Measurements from ENCODE around the gene KCNN1. TPM values are rescaled to one million over a fixed set of nuclear protein-coding genes. Genes with fewer than 3 reads are reported as not detected.

KCNN1 gene
- total and polyA plus RNA-seq, 2 of the 13 experiments (the other 11 are each of a cell fraction or from before 2014, with no cell fraction given), result 0.04 TPM; not detected in 1

- no peak for TF ChIP-seq HCFC1 (IDR thresholded peaks at IDR 0.05; ENCODE audit: low read depth, low read length)
- no peak for TF ChIP-seq ZNF839 (CRISPR knock-in tag; IDR thresholded peaks at IDR 0.05; ENCODE audit: borderline replicate concordance)
- no peak for TF ChIP-seq ZNF382 (CRISPR knock-in tag; IDR thresholded peaks at IDR 0.05; ENCODE audit: borderline replicate concordance)
- TF ChIP-seq ELF1 (CRISPR knock-in tag; IDR thresholded peaks at IDR 0.05), result peak; percentile 62; the same call in 1 of the 2 replicates
- no peak for TF ChIP-seq ZNF180 (CRISPR knock-in tag; IDR thresholded peaks at IDR 0.05; ENCODE audit: borderline replicate concordance, low read depth)
- no peak for TF ChIP-seq HIC2 (CRISPR knock-in tag; IDR thresholded peaks at IDR 0.05; ENCODE audit: low read depth)
- TF ChIP-seq THAP8 (CRISPR knock-in tag; IDR thresholded peaks at IDR 0.05; ENCODE audit: borderline replicate concordance), result no peak
- TF ChIP-seq ZNF768 (CRISPR knock-in tag; IDR thresholded peaks at IDR 0.05), result no peak
- TF ChIP-seq NRL (CRISPR knock-in tag; IDR thresholded peaks at IDR 0.05; ENCODE audit: borderline replicate concordance), result no peak
- no peak for TF ChIP-seq FOXK2 (IDR thresholded peaks at IDR 0.05)
- TF ChIP-seq ZNF383 (CRISPR knock-in tag; IDR thresholded peaks at IDR 0.05; ENCODE audit: borderline replicate concordance), result no peak
- TF ChIP-seq HES4 (CRISPR knock-in tag; IDR thresholded peaks at IDR 0.05; ENCODE audit: borderline replicate concordance), result no peak
- TF ChIP-seq DRAP1 (CRISPR knock-in tag; IDR thresholded peaks at IDR 0.05), result peak; percentile 20; the same call in 1 of the 2 replicates
- no peak; the same call in 1 of the 2 replicates for TF ChIP-seq ZSCAN20 (CRISPR knock-in tag; IDR thresholded peaks at IDR 0.05; ENCODE audit: borderline replicate concordance)
- TF ChIP-seq ZSCAN21 (CRISPR knock-in tag; IDR thresholded peaks at IDR 0.05; ENCODE audit: borderline replicate concordance), result peak; percentile 40; the same call in 1 of the 2 replicates
- no peak for TF ChIP-seq ATF7-NPFF (CRISPR knock-in tag; IDR thresholded peaks at IDR 0.05; ENCODE audit: low read depth)
- no peak for TF ChIP-seq MXD1 (CRISPR knock-in tag; IDR thresholded peaks at IDR 0.05)
- no peak for TF ChIP-seq NCOA5 (CRISPR knock-in tag; IDR thresholded peaks at IDR 0.05)
- peak; percentile 57; the same call in 1 of the 2 replicates for TF ChIP-seq YEATS2 (CRISPR knock-in tag; IDR thresholded peaks at IDR 0.05; ENCODE audit: borderline replicate concordance)
- no peak for TF ChIP-seq ZEB1 (IDR thresholded peaks at IDR 0.05; ENCODE audit: insufficient replicate concordance, low read depth)
- no peak for TF ChIP-seq HNRNPH1 (optimal IDR thresholded peaks at IDR 0.05; ENCODE audit: low read depth, low read length)
- TF ChIP-seq ZNF615 (CRISPR knock-in tag; IDR thresholded peaks at IDR 0.05; ENCODE audit: borderline replicate concordance), result no peak
- TF ChIP-seq ZNF343 (CRISPR knock-in tag; IDR thresholded peaks at IDR 0.05), result no peak
- TF ChIP-seq ZNF891 (CRISPR knock-in tag; IDR thresholded peaks at IDR 0.05), result peak; percentile 36; the same call in 1 of the 2 replicates
- no peak; the same call in 2 of the 3 replicates for TF ChIP-seq MXI1 (IDR thresholded peaks at IDR 0.05; ENCODE audit: borderline replicate concordance, low read depth, low read length)
- TF ChIP-seq MTF2 (CRISPR knock-in tag; IDR thresholded peaks at IDR 0.05; ENCODE audit: borderline replicate concordance), result no peak
- no peak for TF ChIP-seq ZNF605 (CRISPR knock-in tag; IDR thresholded peaks at IDR 0.05)
- no peak for TF ChIP-seq ZNF367 (CRISPR knock-in tag; IDR thresholded peaks at IDR 0.05; ENCODE audit: borderline replicate concordance)
These were observed 46.6 kb downstream of the KCNN1 start (continued) for GRCh38 chr19:18013210-18014111.
